GM12864 (cell line): ENCODE measurements around the gene RAI14.
A peak's percentile ranks its signal among the peaks of the same experiment; 100 is the strongest.

ENCODE experiments used
- DNase-seq: peaks from one replicate; pipeline ENCODE4 v3.0.0-alpha.2; 2011; ENCODE audit warnings: low read depth
- H3K4me3 ChIP-seq: 2 replicates; pipeline ENCODE4 v1.5.1; 2011; ENCODE audit warnings: mild to moderate bottlenecking, low read depth, low read length, control low read depth
- CTCF ChIP-seq: IDR thresholded peaks from 2 replicates; pipeline ENCODE4 v1.5.1; 2011; ENCODE audit warnings: low read depth, mild to moderate bottlenecking, moderate library complexity, low read length, control low read depth, inconsistent platforms; ENCODE audit errors: missing control alignments

RAI14 gene

DNA sequence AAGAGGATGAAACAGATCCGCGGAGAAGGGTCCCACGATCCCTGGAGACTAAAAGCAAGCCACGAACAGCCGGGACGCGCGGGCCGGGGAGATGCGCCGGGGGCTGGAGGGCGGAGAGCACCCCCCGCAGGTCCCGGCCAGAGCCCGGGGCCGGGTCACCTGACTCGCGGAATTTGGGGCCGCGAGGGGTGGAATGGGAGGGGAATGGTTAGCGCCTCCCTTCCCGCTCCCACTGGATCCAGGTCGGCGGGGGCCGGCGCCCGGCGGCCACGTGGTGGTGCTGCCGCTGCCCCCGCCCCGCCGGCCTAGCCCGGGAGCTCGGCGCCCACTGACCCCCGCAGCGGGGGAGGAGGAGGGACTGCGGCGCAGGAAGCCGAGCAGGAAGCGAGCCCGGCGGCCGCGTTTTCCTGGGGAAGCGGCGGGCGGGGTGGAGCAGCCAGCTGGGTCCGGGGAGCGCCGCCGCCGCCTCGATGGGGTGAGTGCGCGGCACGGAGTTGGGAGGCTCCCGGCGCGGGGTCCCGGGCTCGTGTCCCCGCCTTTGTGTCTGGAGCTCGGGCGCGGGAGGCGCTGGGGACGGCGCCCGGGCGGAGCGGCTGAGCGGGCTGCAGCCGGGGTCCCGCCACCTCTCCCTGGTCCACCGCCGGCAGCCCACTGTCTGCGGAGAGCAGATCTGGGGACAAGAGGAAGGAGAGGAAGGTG is at the start of gene RAI14:
Gene RAI14 (plus strand): TSS at position 328 of the 699 bp plus-strand sequence. CDS start 30,592 bp downstream, outside the sequence.
- peak; percentile 10 for TF ChIP-seq CTCF
- DNase-seq: no peak
- peak within 1 kb of the TSS; percentile 50 for H3K4me3 ChIP-seq

DNA sequence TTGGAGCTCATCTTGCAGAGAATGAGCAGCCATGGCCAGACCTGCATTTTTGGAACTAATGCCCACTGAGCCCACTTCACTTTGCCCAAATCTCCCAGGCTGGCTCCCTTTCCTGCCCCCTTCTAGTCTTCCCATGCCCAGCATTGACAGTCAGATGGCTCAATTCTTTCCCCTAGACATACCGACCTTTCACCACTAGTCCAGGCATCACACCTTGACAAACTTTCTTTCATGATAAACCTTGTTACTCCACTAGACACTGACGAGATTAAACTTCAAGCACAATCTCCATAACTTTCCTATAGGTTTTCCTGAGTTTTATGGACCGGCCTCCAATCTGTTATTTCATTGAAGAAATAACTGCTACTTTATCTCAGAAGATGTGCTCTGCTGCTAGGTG is 47.8 kb upstream of the RAI14 start:
- no peak for TF ChIP-seq CTCF
- H3K4me3 ChIP-seq: no peak overlapping the region
- no peak for DNase-seq

DNA sequence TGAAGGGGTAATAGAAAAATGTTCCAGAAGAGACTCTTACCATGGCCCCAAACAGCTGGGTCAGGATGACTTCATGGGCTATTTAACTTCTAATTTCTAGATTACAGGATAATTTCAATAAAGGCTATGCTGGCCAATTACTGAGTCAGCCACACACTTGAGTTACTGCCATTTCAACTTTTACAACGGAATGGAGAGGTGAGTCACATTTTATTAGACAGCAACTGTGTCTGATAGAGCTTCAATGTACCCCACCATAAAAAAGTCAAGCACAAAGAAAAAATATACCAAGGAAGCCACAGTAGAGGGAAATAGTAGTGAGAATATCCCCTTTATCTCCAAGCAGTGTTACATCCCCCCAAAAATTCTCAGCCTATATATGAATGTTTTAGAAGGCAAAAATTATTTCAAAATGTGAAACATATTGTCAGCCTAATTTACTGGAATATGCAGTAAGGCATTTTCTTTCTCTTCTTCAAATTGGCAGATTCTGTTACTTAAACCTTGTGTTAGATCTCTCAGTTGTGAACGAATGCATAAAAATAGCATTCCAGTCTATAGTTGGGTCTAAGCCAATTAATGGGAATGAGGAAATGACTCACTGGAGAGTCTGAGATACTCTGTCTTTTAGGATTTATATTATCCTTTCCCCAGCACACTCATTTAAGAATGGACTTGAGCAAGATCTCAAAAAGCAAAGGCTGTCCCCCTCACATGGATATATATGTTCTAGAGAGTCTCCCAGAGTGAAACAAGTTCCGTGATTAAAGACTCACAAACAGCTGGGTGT is 47.1 kb upstream of the RAI14 start:
- no peak overlapping the region for H3K4me3 ChIP-seq
- no peak for DNase-seq
- TF ChIP-seq CTCF: no peak

- DNase-seq: no peak
- H3K4me3 ChIP-seq: no peak overlapping the region
- no peak for TF ChIP-seq CTCF
Observed at GRCh38 chr5:34609951-34610441, 46.1 kb upstream of the RAI14 start.

DNA sequence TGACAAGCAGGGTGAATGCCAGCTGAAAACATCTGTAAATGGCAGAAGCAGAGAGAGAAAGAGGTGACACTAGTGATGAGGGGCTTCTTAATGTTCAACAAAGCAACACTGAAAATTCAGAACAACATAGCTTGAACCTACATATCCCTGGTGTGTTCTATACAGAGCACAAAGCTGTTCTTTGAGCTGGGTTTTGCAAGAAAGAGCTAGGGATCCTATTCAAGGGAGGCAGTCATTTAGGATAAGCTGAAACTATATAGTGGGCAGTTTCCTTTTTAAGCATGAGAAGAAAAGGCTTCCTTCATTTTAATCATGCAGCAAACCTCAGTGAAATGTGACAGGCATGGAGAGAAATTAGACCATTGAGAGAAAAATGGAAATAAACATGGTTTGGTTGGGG is 45.6 kb upstream of the RAI14 start:
- no peak for TF ChIP-seq CTCF

GRCh38 chr5:34611464-34612415 is 44.4 kb upstream of the RAI14 start:
- no peak for DNase-seq
- H3K4me3 ChIP-seq: no peak overlapping the region
- no peak for TF ChIP-seq CTCF

More for the DNA sequence above, 45.6 kb upstream of the RAI14 start:
- DNase-seq: no peak
- no peak overlapping the region for H3K4me3 ChIP-seq
